NCI-H187 (cell line): ENCODE measurements around the gene DPM2.

Experiments
- DNase-seq, 2 experiments: peaks; one replicate each; lab custom pipeline; 2025; lab: John Stamatoyannopoulos, UW

The DPM2 gene

DNA sequence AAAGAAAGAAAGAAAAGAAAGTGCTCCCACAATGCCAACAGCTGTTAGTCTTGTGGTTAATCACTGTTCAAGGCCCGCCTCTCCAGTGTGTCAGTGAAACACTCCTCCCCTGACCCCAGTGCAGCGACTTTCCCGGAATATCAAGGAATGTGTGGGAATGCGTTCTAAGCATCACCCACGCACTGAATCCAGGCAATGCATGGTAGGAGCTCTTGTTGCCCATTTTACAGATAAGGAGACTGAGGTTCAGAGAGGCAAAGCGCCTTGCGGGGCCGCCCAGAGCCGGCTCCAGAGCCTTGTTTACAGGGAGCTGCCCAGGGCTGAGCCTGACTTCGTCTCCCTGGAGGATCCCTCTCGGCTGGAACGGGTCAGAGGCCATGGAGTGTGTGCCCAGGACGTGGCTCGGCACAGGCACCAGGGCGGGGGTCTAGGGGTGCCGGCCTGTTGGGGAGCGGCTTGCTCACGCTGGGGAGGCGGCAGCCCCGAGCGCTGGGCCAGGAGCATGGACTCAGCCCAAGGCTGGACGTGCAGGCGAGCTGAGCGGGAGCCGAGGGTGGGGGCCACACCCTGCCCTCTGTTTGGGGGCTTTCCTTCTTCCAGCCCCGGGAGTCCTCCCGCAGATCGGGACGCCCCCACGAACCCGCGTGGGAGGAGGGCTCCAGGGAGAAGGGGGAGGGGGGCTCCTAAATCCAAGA is 39.1 kb downstream of the DPM2 start:
- no peak for DNase-seq

DNA sequence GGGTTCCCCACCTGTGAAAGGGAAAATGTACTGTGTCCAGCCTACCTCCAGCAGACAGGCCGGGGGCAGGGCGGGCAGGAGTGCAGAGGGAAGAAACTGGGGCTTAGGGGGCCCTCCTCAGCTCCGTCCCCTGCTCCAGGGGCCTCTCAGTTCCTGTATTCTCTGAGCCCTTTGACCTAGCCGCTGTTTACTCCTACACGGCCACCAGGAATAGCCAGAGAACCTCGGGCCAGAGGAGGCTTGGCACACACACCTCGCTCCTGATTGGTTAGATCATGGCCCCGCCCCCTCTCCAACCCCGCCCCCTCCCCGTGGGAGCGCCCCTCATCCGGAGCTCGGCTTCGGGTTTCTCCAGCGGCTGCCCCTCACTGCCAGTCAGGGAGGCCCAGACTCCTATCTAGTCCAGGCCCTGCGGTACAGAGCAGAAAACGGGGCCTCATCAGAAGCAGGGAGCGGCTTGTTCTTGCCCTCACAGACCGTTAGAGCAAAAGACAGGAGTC is 40.4 kb downstream of the DPM2 start:
- no peak for DNase-seq

DNA sequence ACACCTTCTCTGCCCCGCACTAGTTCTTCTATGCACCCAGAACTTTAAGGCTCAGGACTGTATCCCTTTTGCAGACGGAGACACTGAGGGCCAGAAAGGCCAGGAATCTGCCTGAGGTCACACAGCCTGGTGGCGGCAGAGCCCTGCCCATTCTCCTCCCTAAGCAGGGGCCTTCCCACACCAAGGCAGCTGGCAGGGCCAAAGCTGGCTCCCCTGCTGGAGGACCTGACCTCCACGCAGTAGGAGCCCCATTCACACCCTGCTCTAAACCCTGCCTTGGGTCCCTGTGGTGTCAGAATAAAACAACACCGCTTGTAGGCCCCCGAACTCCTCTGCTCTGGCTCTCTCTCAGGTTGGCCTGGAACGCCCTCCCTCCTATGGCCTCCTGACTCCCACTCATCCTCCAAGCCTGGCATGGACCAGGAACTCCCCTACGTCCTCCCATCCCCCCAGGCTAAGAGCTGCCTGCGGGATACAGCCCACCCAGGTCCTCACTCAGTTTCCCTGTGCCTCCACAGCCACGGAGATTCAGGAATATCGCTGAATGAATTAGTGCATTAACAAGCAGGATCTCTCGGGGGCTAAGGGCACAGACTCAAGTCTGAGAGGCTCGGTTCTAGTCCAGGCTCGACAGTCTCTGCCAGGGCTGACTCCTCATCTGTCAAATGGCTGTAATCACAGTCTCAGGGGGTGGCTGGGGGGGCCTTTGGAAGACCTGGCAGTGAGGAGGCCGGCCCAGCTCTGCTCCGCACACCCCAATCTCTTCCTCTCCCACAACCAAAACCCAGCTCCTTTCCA is 41.1 kb downstream of the DPM2 start:
- no peak for DNase-seq

DNA sequence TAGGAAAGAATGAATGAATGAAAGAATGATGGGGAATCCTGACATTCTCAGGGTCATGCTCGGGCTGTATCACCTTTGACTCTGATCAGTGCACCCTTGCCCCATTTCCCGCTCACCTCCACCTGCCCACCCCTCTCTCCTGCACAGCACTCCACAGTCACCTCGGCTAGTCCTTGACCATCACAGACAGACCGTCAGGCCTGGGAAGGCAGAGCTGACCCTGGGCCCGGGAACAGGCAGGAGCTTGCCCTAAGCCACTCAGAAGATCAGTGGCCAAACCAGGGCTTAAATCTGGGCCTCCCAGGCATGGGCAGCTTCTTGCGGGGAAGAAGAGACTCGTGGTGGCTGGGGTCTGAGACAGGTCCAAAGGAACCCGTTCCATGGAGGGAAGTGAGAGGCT is 41.8 kb downstream of the DPM2 start:
- no peak for DNase-seq

DNA sequence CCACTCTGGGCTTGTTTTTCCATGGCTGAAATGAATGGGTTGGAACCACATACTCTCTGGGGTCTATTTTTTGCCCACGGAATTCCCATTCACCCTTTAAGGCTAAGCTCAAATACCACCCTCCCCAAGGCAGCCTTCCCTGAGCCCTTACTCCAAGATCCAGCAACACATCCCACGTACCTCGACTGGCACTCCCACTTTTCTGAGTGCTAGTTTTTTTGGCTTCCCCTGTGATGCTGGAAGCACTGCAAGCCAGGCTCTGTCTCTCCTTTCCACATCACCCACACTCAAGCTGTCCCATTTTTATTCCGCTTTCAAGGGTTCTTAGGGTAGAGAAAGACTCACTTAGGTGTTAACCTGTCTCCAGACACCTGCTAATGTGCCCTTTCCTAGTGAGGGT is 44.3 kb downstream of the DPM2 start:
- no peak for DNase-seq

DNA sequence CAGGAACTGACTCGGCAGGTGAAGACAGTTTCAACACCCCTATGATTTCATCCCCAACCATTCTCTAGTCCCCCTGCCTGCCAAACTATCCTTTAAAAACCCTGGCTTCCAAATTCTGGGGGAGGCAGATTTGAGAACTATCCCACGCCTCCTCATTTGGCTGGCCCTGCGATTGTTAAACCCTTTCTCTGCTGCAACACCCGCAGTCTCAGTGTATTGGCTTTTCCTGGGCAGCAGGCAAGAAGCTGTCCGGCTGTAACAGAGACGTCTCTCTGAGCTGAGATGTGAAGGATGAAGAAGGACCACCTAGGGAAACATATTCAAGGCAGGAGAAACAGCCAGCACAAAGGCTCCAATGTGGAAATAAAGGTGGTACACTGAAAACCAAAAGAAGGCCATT is 44.8 kb downstream of the DPM2 start:
- no peak for DNase-seq

DNA sequence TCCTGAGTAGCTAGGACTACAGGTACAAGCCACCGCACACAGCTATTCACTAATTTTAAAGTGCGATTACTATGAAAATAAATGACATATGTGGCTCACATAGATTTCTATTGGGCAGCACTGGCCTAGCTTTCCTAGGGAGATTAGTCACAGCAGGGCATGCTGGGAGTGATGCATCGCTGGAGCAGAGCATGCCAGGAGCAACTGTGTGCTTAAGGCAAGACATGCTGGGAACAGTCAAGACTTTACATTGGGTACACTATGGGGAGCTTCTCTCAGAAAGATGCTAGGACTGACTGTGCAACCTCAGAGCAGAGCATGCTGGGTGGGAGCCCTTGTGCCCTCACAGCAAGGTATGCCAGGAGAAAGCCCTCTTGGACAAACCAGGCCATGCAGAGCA is 47.6 kb downstream of the DPM2 start:
- no peak for DNase-seq

DNA sequence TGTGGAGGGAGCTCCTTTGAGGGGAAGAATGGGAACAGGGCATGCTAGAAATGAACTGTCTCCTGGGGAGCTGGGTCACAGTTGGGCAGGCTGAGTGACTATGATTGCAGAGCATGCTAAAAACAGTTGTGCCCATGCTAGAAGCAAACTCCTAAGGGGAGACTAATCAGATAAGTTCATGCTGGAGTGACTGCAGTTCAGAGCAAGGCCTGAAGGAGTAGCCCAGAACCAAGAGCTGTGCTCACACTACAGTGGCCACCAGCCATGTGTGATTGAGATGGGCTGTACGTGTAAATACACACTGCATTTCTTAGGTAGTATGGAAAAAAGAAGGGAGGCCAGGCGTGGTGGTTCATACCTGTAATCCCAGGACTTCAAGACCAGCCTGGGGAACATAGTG is 49.9 kb downstream of the DPM2 start:
- no peak for DNase-seq

DNA sequence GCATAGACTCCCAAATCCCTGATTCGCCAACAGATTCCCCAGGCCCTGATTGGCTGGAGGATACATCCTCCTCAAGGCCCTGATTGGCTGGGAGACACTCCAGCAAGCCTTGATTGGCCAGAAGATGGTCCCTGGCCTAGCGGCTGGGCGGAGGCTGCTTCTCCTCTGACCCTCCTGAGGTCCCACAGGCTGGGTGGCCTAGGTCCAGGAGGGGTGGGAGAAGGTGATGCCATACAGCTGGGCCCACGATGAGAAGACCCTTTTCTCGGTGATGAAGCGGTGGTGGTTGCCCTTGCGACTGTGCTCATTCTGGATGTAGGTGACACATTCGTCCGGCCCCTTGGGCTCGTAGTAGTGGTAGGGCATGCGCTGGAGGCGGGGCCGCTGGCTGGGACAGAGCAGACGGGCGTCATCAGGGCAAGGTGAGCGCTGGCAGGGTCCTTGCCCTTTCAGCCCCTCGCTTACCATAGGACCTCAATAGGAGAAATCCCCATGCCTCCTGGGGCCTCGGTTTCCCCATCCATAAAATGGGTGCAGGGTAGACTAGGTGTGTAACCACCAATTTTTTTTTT is 51.2 kb downstream of the DPM2 start:
- no peak for DNase-seq

DNA sequence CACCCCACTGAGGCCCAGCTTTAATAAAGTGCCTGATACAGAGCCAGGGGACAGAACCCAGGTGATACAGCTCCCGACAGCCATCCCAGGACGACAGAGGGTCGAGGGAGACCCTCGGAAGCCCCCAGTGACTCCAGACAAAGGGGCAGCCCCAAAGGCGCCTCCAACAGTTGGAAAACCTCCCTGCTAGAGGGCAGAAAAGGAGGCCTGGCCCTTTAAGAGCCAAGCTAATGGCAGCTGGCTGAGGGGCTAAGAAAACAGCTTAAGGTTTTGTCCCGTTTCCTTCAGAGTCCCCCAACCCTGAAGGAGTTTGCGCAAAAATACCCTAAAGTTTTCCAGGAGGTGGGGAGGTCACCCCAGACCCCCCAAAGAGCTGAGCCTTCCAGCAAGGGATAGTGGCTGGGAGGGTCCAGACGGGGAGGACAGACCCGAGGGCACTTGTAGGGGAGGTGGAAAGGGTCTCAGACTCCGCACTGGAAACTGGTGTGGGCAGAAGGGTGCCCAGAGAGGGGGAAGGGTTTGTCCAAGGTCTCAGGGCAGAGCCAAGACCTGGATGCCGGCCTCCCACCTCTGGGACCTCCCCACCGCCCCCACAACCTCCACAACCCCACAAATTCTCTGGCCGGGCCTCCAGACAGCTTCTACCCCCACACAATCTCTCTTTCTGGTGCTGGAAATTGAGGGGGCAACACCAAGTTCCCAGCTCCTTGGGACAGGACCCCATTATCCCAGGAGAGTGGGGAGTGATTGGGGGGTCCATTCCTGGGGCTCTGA is 52.0 kb downstream of the DPM2 start:
- DNase-seq: no peak
